ENCODE results near the gene GRK5.
A peak's percentile ranks its signal among the peaks of the same experiment; 100 is the strongest.
"Not testable (repeated sequence)": the region's sequence is repeated elsewhere in the genome, so short reads cannot be mapped to it uniquely, and the experiment has no call there.

GRK5 gene

GRCh38 chr10:119254335-119254734 is 47.0 kb downstream of the GRK5 start:
- no peak for TF ChIP-seq CTCF (conservative IDR thresholded peaks at IDR 0.05; ENCODE audit: low read length)
- no peak overlapping the region for H3K4me3 ChIP-seq (ENCODE audit: low read length)
- DNase-seq (ENCODE audit: low read depth) = no peak

- no peak for DNase-seq (ENCODE audit: low read depth)
- no peak overlapping the region for H3K4me3 ChIP-seq (ENCODE audit: low read length)
- TF ChIP-seq CTCF (conservative IDR thresholded peaks at IDR 0.05; ENCODE audit: low read length) = no peak
These were observed 48.7 kb downstream of the GRK5 start for GRCh38 chr10:119256030-119256429.

GRCh38 chr10:119256897-119257296 is 49.5 kb downstream of the GRK5 start:
- H3K4me3 ChIP-seq (ENCODE audit: low read length) = no peak overlapping the region
- no peak for DNase-seq (ENCODE audit: low read depth)
- TF ChIP-seq CTCF (conservative IDR thresholded peaks at IDR 0.05; ENCODE audit: low read length) = no peak

GRCh38 chr10:119257899-119258419 is 50.6 kb downstream of the GRK5 start:
- H3K4me3 ChIP-seq (ENCODE audit: low read length) = no peak overlapping the region
- no peak for TF ChIP-seq CTCF (conservative IDR thresholded peaks at IDR 0.05; ENCODE audit: low read length)
- no peak for DNase-seq (ENCODE audit: low read depth)

- TF ChIP-seq CTCF (conservative IDR thresholded peaks at IDR 0.05; ENCODE audit: low read length) = no peak
- no peak for DNase-seq (ENCODE audit: low read depth)
- no peak overlapping the region for H3K4me3 ChIP-seq (ENCODE audit: low read length)
These were observed 52.0 kb downstream of the GRK5 start for GRCh38 chr10:119259345-119259744.

GRCh38 chr10:119261016-119261415 is 53.6 kb downstream of the GRK5 start:
- not testable (repeated sequence) for H3K4me3 ChIP-seq (ENCODE audit: low read length); DNase-seq (ENCODE audit: low read depth)

- no peak for TF ChIP-seq CTCF (conservative IDR thresholded peaks at IDR 0.05; ENCODE audit: low read length)
- H3K4me3 ChIP-seq (ENCODE audit: low read length) = no peak overlapping the region
- peak; percentile 47 for DNase-seq (ENCODE audit: low read depth)
These were observed 56.7 kb downstream of the GRK5 start for GRCh38 chr10:119263951-119264617.

Data from AG10803 (cell line).